ENCODE measurements around the gene CNTFR.

The CNTFR gene

GRCh38 chr9:34603610-34604231 is 14.2 kb upstream of the CNTFR start:
- H3K4me3 ChIP-seq (ENCODE audit: low read depth, low read length), result no peak overlapping the region
- no peaks in the 10 kb centered on the region for H3K27me3 ChIP-seq (ENCODE audit: control insufficient read depth, insufficient read depth, low read length)
- no peak overlapping the region for H3K9ac ChIP-seq
- TF ChIP-seq, protein P1, sequence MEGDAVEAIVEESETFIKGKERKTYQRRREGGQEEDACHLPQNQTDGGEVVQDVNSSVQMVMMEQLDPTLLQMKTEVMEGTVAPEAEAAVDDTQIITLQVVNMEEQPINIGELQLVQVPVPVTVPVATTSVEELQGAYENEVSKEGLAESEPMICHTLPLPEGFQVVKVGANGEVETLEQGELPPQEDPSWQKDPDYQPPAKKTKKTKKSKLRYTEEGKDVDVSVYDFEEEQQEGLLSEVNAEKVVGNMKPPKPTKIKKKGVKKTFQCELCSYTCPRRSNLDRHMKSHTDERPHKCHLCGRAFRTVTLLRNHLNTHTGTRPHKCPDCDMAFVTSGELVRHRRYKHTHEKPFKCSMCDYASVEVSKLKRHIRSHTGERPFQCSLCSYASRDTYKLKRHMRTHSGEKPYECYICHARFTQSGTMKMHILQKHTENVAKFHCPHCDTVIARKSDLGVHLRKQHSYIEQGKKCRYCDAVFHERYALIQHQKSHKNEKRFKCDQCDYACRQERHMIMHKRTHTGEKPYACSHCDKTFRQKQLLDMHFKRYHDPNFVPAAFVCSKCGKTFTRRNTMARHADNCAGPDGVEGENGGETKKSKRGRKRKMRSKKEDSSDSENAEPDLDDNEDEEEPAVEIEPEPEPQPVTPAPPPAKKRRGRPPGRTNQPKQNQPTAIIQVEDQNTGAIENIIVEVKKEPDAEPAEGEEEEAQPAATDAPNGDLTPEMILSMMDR (IDR thresholded peaks at IDR 0.05), result peak; percentile 84
- no peak overlapping the region for H3K27ac ChIP-seq
- H3K79me2 ChIP-seq, result no peaks in the 10 kb centered on the region
- H2AFZ ChIP-seq, result no peak overlapping the region
- no peaks in the 10 kb centered on the region for H3K9me3 ChIP-seq (ENCODE audit: control insufficient read depth, low read length)
- H3K4me2 ChIP-seq (ENCODE audit: low read length), result no peak overlapping the region
- H3K36me3 ChIP-seq (ENCODE audit: control insufficient read depth, insufficient read depth, low read length), result no peaks in the 10 kb centered on the region
- H3K4me1 ChIP-seq, result peaks cover 2% of the 10 kb centered on the region

- H2AFZ ChIP-seq, result no peak overlapping the region
- TF ChIP-seq, protein P1 (IDR thresholded peaks at IDR 0.05), result no peak
Measured at GRCh38 chr9:34601937-34602573, 12.5 kb upstream of the CNTFR start.

GRCh38 chr9:34600908-34601307 is 11.4 kb upstream of the CNTFR start:
- Histone ChIP-seq H3K9ac (no peak overlapping the region), H3K36me3 (ENCODE audit: control insufficient read depth, insufficient read depth, low read length) (no peaks in the 10 kb centered on the region), H3K4me1 (peaks cover 2% of the 10 kb centered on the region), H3K9me3 (ENCODE audit: control insufficient read depth, low read length) (no peaks in the 10 kb centered on the region), H3K27me3 (ENCODE audit: control insufficient read depth, insufficient read depth, low read length) (no peaks in the 10 kb centered on the region), H3K4me3 (ENCODE audit: low read depth, low read length) (no peak overlapping the region), H3K27ac (no peak overlapping the region), H2AFZ (no peak overlapping the region), H3K4me2 (ENCODE audit: low read length) (no peak overlapping the region), H3K79me2 (no peaks in the 10 kb centered on the region)
- TF ChIP-seq, protein P1 (IDR thresholded peaks at IDR 0.05), result no peak

More at GRCh38 chr9:34601937-34602573, 12.5 kb upstream of the CNTFR start:
- Histone ChIP-seq H3K4me3 (ENCODE audit: low read depth, low read length) (no peak overlapping the region), H3K79me2 (no peaks in the 10 kb centered on the region), H3K4me1 (peaks cover 2% of the 10 kb centered on the region), H3K4me2 (ENCODE audit: low read length) (no peak overlapping the region), H3K27ac (no peak overlapping the region), H3K9me3 (ENCODE audit: control insufficient read depth, low read length) (no peaks in the 10 kb centered on the region), H3K36me3 (ENCODE audit: control insufficient read depth, insufficient read depth, low read length) (no peaks in the 10 kb centered on the region), H3K27me3 (ENCODE audit: control insufficient read depth, insufficient read depth, low read length) (no peaks in the 10 kb centered on the region), H3K9ac (no peak overlapping the region)

- Histone ChIP-seq H2AFZ (no peak overlapping the region), H3K4me1 (peaks cover 2% of the 10 kb centered on the region), H3K4me3 (ENCODE audit: low read depth, low read length) (no peak overlapping the region), H3K9me3 (ENCODE audit: control insufficient read depth, low read length) (no peaks in the 10 kb centered on the region), H3K27ac (no peak overlapping the region), H3K79me2 (no peaks in the 10 kb centered on the region), H3K4me2 (ENCODE audit: low read length) (no peak overlapping the region), H3K27me3 (ENCODE audit: control insufficient read depth, insufficient read depth, low read length) (no peaks in the 10 kb centered on the region), H3K9ac (no peak overlapping the region), H3K36me3 (ENCODE audit: control insufficient read depth, insufficient read depth, low read length) (no peaks in the 10 kb centered on the region)
- TF ChIP-seq, protein P1 (IDR thresholded peaks at IDR 0.05), result no peak
Measured at GRCh38 chr9:34599546-34599945, 10.0 kb upstream of the CNTFR start.

- TF ChIP-seq, protein P1 (IDR thresholded peaks at IDR 0.05), result no peak
- Histone ChIP-seq H3K27me3 (ENCODE audit: control insufficient read depth, insufficient read depth, low read length) (peaks cover 2% of the 10 kb centered on the region), H2AFZ (no peak overlapping the region), H3K27ac (no peak overlapping the region), H3K79me2 (no peaks in the 10 kb centered on the region), H3K4me3 (ENCODE audit: low read depth, low read length) (no peak overlapping the region), H3K4me1 (no peaks in the 10 kb centered on the region), H3K36me3 (ENCODE audit: control insufficient read depth, insufficient read depth, low read length) (no peaks in the 10 kb centered on the region), H3K9me3 (ENCODE audit: control insufficient read depth, low read length) (no peaks in the 10 kb centered on the region), H3K4me2 (ENCODE audit: low read length) (no peak overlapping the region), H3K9ac (no peak overlapping the region)
Measured at GRCh38 chr9:34594177-34594576, 4.7 kb upstream of the CNTFR start.

Data from parathyroid adenoma (tissue), 2 donors.